Stomach smooth muscle (tissue), 2 donors: Measurements from ENCODE around the gene TEAD1.

ENCODE experiments used
- H3K27ac ChIP-seq: one replicate; pipeline ENCODE4 v1.7.0; 2013; ENCODE audit warnings: mild to moderate bottlenecking, low read length, inconsistent platforms
- H3K27me3 ChIP-seq, 2 donors: one replicate each; pipeline ENCODE4 v1.7.0; 2013; ENCODE audit warnings: low read length in 2 of 2; ENCODE audit not compliant: insufficient read depth in 2 of 2, control insufficient read depth in 1 of 2
- H3K36me3 ChIP-seq, 2 donors: one replicate each; pipeline ENCODE4 v1.7.0; 2013; ENCODE audit warnings: low read length in 2 of 2; ENCODE audit not compliant: control insufficient read depth in 2 of 2, insufficient read depth in 2 of 2
- H3K4me1 ChIP-seq: one replicate; pipeline ENCODE4 v1.7.0; 2013; ENCODE audit warnings: low read length; ENCODE audit not compliant: control insufficient read depth, insufficient read depth
- H3K4me3 ChIP-seq, 2 donors: one replicate each; pipeline ENCODE4 v1.7.0; 2013; ENCODE audit warnings: low read length in 2 of 2
- H3K9ac ChIP-seq, 2 donors: one replicate each; pipeline ENCODE4 v1.7.0; 2013; ENCODE audit warnings: low read length in 2 of 2, mild to moderate bottlenecking in 1 of 2
- H3K9me3 ChIP-seq, 2 donors: one replicate each; pipeline ENCODE4 v1.7.0; 2013; ENCODE audit warnings: low read length in 2 of 2; ENCODE audit not compliant: control insufficient read depth in 2 of 2
- donor health status: healthy.
- donor health status: Pancreatic carcinoma.

The TEAD1 gene

DNA sequence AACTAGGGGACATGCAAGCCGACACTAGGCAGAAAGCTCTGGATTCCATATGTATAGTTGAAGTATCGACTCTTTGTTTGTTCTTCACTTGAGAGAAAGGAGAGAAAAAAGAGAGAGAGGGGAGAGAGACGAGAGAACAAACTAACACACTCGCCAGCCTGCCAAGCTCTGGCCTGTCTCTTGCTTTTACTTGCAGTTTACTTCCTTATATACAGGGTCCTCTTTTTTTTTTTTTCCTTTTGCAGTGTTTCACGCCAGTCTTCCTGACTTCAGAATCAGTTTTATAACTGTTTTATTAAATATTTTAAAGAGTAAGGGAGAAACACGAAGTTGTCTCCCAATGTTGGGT, 19.9 kb downstream of the TEAD1 start:
- Histone ChIP-seq H3K36me3 (no peaks in the 10 kb centered on the region), H3K9ac (peak overlapping the region; percentile 63 to 76), H3K4me3 (peak overlapping the region; percentile 8 to 69), H3K27ac (peak overlapping the region; percentile 95), H3K4me1 (peaks cover 42% of the 10 kb centered on the region), H3K27me3 (no peaks in the 10 kb centered on the region), H3K9me3 (no peaks in the 10 kb centered on the region)

DNA sequence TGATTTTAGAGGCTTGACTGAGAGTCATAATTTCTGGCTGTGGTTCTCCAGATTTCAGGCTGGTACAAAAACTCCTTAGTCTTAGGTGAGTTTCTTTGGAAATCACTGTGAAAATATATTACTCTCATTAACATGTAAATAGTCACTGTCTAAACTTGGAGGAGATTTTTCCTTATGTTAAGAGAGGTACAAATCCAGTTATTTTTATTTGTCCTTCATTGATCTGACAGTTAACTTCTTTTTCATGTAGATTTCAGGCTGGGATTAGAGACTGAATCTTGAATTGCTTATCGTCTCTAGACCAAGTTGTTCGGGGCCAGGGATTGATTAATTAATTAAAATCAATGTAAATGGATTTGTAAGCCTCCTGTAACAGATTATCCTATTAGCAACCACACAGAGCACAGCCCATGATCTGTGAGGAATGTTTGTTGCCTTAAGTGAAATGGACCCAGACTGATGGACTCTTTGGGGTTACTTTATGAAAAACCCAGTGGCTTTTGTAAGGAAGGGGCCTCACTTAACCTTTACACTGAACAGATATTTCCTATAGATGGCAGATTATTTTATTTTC, 21.1 kb downstream of the TEAD1 start:
- peaks cover 41% of the 10 kb centered on the region for H3K4me1 ChIP-seq
- peak overlapping the region; percentile 63 for H3K27ac ChIP-seq

DNA sequence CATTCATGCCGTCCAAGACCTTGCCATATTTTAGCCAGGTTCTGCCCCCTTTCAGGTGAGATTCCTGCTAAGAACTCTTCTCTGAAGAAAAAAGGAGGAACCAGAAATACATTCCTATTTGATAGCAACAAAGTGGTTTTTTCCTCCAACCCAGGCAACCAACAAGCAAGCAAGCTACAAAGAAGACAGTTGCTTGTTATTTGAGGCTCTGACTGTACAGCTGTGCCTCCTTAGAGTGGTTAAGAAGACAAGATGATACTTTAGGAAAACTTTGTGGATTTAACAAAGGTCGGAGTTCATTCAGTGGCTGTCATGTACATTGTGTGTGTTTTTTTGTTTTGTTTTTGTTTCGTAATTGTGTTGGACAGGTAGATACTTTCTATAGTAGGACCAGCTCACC, 21.7 kb downstream of the TEAD1 start:
- H3K9ac ChIP-seq = no peak overlapping the region
- no peak overlapping the region for H3K4me3 ChIP-seq
- H3K9me3 ChIP-seq = no peaks in the 10 kb centered on the region
- no peaks in the 10 kb centered on the region for H3K27me3 ChIP-seq
- peak overlapping the region; percentile 63 for H3K27ac ChIP-seq
- H3K4me1 ChIP-seq = peaks cover 40% of the 10 kb centered on the region
- H3K36me3 ChIP-seq = no peaks in the 10 kb centered on the region

More for the DNA sequence above, 21.1 kb downstream of the TEAD1 start:
- H3K36me3 ChIP-seq = no peaks in the 10 kb centered on the region
- no peaks in the 10 kb centered on the region for H3K27me3 ChIP-seq
- no peak overlapping the region for H3K4me3 ChIP-seq
- H3K9ac ChIP-seq = no peak overlapping the region
- no peaks in the 10 kb centered on the region for H3K9me3 ChIP-seq

DNA sequence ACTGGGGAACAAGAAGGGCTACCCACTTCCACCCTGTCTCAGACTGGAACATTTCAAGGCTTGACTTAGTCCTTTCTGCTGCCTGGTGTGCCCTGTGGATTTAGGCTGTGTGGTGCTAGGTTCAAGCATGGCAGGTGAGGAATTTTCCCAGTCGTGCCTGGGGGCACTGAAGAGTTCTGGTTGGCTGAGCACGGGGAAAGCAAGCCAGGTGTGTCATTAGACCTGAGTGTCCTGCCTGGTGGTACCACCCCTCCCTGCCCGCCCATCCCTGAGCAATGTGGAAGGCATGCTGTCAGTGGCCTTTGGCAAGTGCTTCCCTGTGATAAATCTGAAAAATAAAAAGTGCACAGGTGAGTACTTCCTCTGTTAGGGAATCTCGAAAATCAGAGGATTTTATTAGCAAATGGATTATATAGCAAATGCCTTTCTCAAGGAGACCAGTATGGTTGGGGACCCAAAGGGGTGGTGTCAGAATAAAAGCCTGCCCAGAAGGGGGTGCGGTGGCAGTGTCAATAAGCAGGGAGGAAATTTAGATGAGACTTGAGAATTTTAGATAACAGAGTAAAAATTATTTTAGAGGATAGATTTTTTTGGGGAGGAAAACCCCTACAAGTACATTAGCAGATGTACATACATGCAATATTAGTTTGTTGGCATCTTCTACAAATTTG, 22.8 kb downstream of the TEAD1 start:
- Histone ChIP-seq H3K4me3 (no peak overlapping the region), H3K27me3 (no peaks in the 10 kb centered on the region), H3K4me1 (peaks cover 41% of the 10 kb centered on the region), H3K36me3 (no peaks in the 10 kb centered on the region), H3K9ac (no peak overlapping the region), H3K9me3 (no peaks in the 10 kb centered on the region), H3K27ac (no peak overlapping the region)

DNA sequence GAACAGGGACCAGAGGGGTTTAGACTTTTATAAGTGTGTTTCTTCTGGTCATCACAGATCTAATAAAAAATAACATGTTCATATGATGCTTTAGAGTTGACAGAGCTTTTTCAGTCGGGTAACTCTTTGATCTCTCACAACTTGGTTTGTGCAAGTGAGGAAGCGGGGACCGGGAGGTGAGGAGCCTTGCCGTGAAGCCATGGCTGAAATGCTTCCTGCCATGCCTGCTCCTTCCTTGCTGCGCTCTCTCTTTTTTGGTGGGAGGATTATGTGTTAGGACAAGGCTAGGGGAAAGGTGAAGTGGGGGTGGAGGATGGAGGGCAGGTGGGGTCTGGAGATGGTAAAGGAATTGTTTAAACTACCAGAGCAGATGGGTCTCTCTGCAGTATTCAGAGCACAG, 23.8 kb downstream of the TEAD1 start:
- Histone ChIP-seq H3K4me1 (peaks cover 31% of the 10 kb centered on the region), H3K9me3 (no peaks in the 10 kb centered on the region), H3K4me3 (no peak overlapping the region), H3K27ac (no peak overlapping the region), H3K27me3 (no peaks in the 10 kb centered on the region), H3K9ac (no peak overlapping the region), H3K36me3 (no peaks in the 10 kb centered on the region)

DNA sequence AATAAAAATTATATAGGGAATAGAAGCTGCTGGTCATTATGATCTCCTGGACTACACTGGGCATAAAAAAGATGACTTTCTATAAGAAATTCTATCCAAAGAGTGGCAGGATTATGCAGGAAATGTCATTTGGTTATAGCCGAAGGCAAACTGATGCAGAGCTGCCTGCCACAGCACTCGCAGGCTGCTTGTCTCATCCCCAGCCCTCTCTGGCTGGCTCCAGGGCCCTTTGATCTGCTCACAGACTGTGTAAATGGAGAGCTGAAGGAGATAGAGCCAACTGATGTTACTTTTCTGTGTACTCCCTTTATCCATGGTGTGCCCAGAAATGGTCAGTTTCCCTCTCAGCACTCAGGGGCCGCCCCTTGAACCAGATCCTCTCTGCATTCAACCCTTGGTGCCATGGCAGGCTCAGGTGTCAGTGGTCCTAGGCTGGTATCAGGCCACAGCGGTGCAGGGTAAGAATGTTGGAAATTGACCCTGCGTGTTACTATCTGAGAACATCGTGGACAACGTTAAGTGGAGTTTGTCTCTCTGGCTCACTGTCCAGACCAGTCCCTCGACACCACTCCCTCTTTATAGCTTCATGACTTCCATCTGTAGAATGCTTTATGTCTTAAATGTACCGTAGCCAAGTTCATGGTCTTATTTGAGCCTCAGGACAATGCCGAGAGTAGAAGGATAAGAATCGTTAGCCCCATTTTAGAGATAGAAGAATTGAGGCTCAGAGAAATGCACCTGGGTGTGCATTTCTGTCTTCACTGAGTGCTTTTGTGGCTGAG, 27.8 kb downstream of the TEAD1 start:
- peaks cover 17% of the 10 kb centered on the region for H3K4me1 ChIP-seq
- H3K27ac ChIP-seq = no peak overlapping the region

DNA sequence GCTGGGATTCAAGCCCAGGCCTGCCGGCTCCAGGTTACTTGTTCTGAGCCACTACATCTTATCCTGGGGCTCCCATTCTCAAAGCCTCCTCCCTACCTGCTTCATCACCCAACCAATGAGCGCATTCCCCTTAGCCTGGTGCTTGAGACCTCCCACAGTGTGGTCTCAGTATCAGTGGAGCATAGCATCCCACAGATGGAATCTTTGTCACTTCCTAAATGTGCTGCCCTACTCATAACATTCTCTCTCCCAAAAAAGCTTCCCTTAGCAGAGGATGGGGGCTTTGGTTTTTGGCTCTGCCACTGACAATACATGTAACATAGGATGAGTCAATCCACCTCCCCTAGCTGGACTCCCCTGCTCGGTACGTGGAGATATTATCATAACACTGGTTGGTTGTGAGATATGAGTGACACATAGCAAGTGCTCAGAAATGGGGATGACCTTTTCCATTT, 28.8 kb downstream of the TEAD1 start:
- peaks cover 27% of the 10 kb centered on the region for H3K4me1 ChIP-seq
- no peaks in the 10 kb centered on the region for H3K9me3 ChIP-seq
- H3K27ac ChIP-seq = no peak overlapping the region
- no peak overlapping the region for H3K4me3 ChIP-seq
- no peaks in the 10 kb centered on the region for H3K36me3 ChIP-seq
- H3K9ac ChIP-seq = no peak overlapping the region
- no peaks in the 10 kb centered on the region for H3K27me3 ChIP-seq

More for the DNA sequence above, 27.8 kb downstream of the TEAD1 start:
- H3K36me3 ChIP-seq = no peaks in the 10 kb centered on the region
- no peaks in the 10 kb centered on the region for H3K27me3 ChIP-seq
- H3K4me3 ChIP-seq = no peak overlapping the region
- no peaks in the 10 kb centered on the region for H3K9me3 ChIP-seq
- H3K9ac ChIP-seq = no peak overlapping the region

DNA sequence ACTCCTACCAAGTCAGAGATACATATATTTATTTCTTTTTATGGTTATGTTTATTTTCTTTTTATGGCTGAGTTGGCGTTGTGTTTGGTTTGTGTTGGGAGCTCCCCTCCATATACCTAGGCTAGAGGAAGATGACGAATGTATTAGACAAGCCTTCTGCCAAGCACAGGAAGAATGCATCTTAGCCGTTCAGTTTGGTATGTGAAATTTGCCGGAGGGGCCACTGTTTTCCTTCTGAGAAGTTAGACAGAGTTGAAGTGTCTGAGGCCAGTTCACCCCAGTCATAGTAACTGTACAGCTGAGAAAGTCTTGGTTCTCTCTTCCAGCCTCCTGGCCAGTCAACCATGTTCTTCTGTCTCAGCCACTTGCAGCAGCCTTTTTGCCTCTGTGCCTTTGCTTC, 29.8 kb downstream of the TEAD1 start:
- Histone ChIP-seq H3K27me3 (no peaks in the 10 kb centered on the region), H3K36me3 (no peaks in the 10 kb centered on the region), H3K4me3 (no peak overlapping the region), H3K9me3 (no peaks in the 10 kb centered on the region), H3K4me1 (peaks cover 30% of the 10 kb centered on the region), H3K9ac (no peak overlapping the region), H3K27ac (no peak overlapping the region)

DNA sequence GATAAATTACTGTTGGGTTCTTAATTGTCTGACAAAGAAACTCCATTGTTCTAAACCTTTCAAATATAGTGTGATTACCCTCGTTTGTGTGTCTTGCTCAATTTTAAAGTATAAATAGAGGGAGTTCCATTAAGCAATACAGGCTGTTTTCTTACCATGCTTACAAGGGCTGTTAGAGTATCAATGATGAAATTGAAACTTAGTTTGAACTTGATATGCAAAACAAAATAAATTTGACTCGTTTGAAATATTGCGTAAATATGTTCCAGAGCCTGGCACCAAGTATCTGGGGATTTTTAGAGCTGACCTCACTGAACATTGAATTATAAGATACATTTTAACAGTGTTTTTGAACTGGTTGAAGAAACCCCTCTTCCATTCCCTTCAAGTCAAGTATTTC, 31.7 kb downstream of the TEAD1 start:
- Histone ChIP-seq H3K9me3 (no peaks in the 10 kb centered on the region), H3K4me3 (no peak overlapping the region), H3K36me3 (no peaks in the 10 kb centered on the region), H3K27me3 (no peaks in the 10 kb centered on the region), H3K9ac (no peak overlapping the region), H3K27ac (no peak overlapping the region), H3K4me1 (peaks cover 27% of the 10 kb centered on the region)

DNA sequence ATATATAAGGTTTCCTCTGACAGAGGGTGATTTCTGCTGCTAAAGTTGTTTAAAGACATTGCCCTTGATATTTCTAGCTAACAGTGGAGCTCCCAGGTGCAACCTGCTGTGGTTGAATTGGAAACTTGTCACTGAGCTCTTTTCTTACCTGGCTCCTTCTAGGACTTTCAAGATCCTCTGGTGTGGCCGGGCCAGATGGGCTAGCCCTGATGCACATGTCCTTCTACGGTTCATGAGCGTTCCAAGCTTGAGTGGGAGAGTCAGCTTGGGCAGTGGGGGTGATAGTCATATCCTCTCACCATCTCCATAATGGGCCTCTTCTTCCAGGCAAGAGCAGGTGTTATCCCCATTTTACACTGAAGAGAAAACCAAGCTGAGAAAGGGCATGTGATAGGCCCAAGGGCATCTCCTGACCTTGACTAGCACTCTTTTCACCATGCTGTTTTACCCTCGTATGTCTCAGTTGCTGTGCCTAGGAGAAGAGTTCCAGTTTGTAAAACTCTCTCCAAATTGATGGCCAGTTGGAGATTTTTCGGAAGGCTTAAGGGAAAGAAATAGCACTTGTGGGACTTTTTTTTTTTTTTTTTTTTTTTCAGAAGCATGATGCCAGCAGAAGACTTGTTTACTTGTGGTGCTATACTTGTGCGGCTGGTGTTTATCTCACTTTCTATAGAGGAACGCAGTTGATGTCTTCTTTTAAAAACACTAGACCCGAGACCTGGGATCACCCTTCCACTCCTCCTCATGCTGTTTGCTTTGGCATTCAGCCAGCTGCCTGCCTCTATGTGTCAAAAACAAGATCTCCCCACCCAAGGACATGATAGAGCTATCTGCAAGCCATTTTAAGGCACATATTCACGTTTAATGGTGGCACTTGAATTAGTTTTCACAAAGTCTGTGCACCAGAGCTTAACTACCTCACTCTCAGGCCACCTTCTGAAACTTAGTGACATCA, 32.6 kb downstream of the TEAD1 start:
- Histone ChIP-seq H3K4me1 (peaks cover 26% of the 10 kb centered on the region), H3K9ac (no peak overlapping the region), H3K36me3 (no peaks in the 10 kb centered on the region)

More for the DNA sequence above, 32.6 kb downstream of the TEAD1 start:
- Histone ChIP-seq H3K27me3 (no peaks in the 10 kb centered on the region), H3K9me3 (no peaks in the 10 kb centered on the region), H3K27ac (no peak overlapping the region), H3K4me3 (no peak overlapping the region)
